NCI-H2081 treated with DMSO at 0.1 percent for 48 hours (cell line): Measurements from ENCODE around the gene UMODL1.

Source experiments
- DNase-seq: peaks from one replicate; lab custom pipeline; 2025; lab: John Stamatoyannopoulos, UW

Gene UMODL1

DNA sequence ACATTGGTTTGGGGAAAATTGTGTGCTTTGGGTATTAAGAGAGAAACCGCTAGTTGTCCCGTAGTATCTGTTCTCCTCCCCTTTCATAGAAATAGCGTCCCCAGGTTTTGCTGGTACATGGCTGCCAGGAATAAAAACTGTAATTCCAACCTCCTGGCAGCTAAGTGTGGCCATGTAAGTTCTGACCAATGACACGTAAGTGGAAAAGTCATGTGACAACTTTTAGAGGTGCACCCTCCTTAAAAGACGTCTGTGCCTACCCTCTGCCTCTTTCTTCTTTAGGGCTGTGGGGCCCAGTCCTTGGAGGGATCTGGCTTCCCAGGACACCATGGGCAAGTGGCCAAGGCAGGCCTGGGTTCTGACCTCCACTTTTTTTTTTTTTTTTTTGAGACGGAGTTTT lies 59.3 kb downstream of the UMODL1 start:
- DNase-seq, result no peak

DNA sequence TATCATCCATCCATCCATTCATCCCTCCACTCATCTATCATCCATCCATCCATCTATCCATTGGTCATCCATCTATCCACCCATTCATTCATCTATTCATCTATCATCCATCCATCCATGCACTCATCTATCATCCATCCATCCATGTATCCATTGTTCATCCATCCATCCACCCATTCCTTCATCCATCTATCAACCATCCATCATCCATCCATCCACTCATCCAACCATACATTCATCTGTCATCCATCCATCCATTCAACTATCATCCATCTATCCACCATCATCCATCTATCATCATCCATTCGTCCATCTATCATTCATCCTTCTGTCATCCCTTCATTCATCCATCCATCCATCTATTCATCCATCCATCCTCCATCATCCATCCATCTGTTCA lies 61.1 kb downstream of the UMODL1 start:
- DNase-seq, result no peak

DNA sequence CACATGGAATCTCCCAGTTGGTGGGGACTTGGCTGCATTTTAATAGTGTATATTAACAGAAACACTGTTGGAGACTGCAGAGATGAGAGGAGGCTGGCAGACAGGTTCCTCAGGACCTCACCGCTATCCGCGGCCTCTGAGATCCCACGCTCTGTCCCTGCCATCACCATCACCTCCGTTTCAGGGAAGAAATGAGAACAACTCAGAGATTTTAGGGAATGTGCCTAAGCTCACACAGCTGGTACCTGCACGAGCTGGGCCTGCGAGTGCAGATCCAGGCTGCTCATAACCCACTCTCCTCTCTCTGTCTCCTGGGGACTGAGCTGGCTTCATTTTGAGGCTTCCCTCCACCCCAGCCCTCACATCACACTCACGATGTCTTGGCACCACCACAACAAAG lies 62.0 kb downstream of the UMODL1 start:
- DNase-seq, result no peak

DNA sequence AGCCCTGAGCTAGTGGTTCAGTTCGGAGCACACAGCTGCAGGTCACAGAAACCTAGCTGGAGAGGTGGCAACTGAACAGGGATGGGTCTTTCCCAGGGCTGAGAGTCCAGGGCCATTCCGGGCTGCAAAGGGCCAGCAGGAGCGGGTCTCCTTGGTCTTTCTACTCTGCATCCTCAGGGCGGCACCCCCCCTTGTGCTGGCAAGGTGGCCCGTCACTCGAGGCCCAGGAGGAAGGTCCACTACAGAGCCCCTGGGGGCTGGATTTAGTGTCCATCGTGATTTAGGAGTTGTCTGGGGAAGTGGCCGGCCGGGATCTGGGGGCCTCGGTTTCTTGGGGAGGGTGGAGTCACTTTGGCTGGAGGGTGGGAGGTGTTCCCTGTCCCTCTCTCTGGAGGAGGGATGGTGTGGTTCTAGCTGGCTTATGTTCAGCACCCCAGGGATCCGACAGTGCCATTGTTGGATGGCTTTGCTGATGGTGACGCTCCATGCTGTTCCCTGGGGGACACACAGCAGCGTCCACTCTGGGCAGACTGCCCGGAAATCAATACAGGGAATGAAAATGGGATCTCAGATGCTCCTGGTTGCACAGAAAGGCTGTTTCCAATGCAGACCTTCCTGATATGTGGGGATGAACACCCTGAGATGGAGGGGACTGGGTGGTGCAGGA lies 64.4 kb downstream of the UMODL1 start:
- no peak for DNase-seq

DNA sequence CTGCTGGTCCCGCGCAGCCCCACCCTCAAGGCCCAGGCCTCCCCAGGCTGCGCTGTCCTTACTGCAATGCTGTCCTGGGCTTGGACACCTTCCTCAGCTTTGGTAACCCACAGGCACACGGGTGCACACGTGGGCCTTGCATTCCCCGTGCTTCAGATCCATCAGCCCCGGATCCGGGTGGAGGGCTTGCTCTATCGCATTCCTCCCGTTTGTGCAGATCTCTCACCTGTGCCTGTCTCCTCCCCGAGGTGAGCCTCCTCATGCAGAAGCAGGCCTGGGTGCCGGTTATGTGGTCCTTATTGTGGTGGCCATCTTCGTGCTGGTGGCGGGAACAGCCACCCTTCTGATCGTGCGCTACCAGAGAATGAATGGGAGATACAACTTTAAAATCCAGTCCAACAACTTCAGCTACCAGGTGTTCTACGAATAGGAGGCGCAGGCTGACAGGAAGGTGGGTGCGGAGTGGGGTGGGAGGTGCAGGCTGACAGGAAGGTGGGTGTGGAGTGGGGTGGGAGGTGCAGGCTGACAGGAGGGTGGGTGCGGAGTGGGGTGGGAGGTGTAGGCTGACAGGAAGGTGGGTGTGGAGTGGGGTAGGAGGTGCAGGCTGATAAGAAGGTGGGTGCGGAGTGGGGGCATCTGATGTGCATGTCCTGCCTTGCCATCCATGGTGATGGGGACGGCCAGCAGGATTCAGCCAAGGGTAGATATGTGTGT lies 66.2 kb downstream of the UMODL1 start:
- DNase-seq, result no peak

DNA sequence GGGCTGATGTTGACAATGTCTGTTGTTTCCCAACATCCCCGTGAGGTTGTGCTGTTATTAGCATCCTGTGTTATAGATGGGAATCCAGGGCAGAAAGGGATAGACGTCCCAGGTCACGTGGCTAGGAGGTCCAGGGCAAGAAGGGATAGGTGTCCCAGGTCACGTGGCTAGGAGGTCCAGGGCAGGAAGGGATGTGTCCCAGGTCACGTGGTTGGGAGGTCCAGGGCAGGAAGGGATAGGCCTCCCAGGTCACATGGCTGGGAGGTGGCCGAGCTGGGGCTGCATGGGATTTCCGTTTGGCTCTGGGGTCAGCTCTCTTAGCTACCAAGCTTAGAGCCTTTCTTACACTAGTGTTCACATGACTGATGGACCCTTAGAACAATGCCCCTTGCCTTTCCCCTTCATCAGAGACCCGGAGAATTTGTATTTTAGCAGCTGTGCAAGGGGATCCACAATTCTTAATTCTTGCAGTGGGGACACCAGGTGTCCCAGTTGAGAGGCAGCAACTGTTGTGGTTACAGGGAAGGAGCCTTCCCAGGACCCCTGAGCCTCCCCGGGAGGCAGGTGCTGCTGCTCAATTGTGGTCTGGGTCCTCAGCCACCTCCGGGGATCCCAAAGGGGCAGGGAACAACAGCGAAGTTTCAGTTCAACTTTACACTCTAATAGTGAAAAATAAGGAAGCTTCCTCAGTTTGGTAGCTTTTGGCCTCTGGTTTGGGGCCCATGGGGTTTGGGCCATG lies 69.2 kb downstream of the UMODL1 start:
- no peak for DNase-seq

DNA sequence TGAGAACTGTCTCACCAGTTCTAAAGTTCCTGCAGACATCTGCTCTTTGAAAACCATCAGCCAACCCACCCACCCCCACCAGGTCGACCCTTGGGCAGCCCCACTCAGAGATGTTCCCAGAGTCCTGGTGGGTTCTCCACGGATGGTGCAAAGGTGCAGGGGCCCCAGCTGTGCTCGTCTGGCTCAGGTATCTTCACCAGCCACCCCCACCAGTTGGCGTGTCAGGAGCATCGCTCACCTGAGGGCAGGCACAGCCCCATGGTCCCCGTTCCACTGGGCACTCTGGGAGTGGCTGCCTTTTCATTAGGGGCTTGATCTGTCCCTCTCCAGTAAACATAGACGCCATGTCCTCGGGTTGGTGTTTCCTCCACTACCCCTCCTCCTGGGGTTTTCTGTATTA lies 70.5 kb downstream of the UMODL1 start:
- DNase-seq, result no peak

DNA sequence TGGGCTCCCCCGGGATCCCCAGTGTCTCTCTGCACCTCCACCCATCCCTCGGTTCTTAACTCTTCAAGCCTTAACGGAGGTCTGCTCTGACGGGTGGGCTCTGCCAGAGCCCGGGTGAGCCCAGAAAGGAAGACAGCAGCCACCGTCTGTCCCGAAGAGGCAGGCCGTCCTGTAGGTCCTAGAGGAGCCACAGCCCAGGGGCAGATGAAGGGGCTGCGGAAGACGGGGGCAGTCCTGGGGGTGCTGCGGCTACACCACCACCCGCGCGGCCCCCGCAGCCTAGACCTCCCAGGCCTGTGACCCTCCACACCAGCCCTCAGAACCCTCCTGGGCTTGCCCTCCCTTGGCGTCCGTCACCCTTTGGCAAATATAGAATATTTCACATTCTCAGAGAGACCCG lies 71.0 kb downstream of the UMODL1 start:
- DNase-seq, result no peak

DNA sequence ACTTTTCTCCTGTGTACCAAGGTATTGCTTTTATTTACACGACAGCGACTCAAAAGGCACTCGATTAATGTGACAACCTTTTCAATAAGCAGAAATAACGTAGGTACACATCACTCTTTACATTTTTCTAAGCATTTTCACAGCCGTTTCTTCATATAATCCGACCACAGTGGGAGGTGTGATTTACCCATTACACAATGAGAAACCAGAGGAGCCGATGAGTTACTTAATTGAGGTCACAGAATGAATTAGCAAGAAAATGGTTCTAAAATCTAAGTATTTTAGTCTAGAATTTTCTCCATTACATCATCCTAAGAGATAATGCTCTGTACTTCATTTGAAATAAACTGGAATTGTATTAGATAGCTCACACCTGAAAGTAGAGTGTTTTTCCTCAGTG lies 71.5 kb downstream of the UMODL1 start:
- DNase-seq, result no peak

DNA sequence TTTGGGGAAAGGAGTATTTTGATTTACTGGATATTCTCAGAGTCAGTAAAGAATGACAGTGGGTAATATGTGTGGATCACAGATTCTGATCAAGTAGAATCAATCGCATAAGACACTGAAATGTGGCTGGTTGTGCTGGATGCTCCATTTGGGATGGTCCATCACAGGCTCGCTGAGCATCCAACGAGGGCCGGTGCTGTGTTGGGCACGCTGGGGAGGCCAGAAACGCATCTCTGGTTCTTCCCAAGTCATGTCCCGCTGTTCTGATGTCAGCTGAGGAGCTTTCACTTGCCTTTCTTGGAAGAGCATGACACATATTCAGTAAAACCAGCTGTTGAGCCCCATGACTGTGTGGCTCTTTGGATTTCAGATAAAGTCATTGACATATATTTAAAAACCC lies 72.0 kb downstream of the UMODL1 start:
- no peak for DNase-seq

DNA sequence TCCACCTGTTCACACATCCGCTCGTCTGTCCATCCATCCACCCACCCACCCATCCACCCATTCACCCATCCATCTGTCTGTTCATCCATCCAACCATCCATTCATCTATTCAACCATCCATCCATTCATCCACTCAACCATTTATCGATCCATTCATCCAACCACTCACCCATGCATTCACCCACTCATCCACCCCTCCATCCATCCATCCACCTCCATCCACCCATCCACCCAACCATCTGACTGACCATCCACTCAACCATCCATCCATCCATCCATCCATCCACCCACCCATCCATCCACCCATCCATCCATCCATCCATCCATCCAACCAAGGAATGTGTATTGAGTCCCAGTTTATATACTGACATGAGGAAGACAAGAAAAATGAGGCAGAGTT lies 73.1 kb downstream of the UMODL1 start:
- no peak for DNase-seq

DNA sequence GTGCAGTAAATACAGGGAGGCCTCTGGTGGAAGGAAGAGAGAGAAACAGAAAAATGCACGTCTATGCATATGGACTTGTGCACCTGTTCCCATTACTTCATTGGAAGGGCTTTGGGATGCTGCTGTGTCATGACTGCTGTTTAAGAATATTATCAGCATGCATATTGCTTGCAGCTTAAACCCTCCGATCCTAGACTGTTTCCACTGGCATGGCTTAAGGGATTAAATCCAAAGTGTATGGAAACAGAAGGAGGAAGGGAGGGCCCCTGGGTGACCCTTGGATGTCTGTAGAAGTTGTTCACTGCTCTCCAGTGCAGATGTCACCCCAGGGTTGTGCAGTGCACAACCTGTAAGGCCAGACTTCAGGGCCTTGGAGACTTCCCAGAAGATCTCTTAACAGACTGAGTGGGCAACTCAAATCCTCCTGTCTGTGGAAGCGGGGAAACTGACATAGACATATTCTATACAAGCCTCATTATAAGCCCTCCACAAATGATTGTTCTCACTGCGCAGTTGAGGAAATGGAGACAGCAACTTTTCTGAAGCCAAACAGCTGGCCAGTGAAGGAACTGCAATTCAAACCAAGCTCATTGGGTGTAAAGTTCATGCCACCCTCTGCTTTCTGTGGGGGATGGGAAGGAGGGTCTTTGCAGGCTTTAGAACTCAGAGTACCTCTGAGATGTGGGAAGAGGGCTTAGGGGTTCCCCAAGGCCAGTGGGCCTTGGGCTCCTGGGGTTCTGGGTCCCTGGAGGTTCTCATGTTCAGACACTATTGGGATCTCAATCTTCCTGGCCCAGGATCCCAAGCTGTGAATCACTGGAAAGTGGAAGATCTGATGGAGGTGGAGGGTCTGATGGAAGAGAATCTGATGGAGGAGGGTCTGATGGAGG lies 73.8 kb downstream of the UMODL1 start:
- DNase-seq, result no peak

DNA sequence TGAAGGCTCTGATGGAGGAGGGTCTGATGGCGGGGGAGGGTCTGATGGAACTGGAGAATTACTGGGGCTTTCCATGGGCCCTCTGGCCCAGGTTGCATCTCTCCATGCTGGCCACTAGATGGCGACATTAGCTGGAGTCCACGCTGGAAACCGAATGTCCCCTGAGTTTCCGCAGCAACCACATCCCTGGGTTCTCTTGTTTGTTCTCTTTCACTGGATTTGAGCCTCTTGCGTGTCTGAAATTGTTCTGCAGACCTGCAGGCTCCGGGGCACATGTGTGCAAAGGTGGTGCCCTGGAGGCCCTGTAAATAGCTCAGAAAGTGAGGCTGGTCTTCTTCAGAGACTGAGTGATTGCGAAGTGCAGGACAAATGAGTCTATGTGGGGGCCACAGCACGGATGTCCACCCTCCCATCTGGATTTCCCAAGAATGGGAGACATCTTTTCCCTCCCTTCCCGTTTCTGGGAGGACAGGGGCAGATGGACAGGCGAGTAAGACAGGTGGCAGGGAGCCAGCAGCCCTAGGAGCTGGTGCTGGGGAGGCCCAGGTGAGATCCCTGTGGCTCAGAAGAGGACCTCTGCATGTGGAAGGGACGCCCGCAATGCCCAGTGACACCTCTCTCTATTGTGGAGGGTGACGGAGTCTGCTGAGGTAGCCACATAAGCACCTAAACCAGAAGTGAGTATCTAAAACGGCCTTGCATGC lies 74.6 kb downstream of the UMODL1 start:
- no peak for DNase-seq

DNA sequence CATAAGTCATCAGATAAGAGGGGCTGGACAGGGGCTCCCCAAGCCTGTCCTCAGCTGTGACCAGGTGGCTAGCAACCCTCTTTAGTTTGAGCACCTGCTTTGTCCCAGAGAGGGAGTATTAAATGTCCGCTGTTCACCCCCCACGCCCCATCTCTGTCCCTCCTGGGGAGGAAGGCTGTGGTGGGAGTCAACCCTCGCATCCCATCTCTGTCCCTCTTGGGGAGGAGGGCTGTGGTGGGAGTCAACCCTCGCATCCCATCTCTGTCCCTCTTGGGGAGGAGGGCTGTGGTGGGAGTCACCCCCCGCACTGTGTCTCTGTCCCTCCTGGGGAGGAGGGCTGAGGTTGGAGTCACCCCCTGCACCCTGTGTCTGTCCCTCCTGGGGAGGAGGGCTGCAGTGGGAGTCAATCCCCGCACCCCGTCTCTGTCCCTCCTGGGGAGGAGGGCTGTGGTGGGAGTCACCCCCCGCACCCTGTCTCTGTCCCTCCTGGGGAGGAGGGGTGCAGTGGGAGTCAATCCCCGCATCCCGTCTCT lies 75.2 kb downstream of the UMODL1 start:
- no peak for DNase-seq

DNA sequence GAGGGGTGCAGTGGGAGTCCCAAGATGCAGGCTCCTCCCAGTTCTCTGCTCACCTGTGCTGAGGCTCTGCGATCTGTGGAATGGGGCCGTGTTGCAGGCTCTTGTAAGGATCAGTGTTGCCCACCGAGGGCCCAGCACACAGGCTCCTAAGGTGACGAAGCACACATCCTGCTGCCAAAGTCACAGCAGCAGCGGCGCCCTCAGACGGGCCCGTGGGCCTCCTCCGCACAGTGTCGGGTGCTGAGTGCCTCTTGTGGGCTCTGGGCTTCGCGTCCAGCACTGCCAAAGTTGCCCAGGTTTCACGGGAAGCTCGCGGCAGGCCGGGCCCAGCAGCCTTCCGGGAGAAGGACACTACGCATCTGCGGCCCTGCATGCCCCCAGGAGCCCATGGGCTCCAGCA lies 75.7 kb downstream of the UMODL1 start:
- no peak for DNase-seq

DNA sequence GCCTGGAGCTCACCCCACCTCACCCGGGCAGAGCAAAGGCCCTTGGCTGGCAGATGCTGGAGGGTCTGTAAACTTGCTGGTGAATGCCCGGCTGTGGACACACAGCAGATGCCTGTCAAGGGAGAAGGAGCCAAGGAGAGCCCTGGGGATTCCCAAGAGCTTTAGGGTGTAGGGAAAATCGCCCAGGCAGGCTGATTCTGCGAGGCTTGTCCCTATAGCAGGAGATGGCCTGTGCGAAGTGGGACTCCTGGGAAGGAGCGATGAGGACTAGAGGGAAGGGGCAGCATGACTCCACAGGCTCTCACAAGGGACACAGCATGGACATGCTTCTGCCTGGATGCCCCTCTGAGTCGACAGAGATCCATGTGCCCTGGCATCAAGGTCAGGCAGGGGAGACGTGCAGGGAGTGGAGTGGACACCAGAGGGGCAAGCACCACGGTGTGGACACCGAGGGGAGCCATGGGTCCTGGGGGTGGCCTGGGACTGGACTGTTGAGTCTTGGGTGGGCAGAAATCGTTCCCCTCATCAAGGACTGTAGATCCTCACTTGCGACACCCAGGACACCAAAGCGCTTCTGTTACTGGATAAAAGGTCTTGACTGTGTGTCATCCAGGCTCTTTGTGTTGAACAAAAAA lies 76.4 kb downstream of the UMODL1 start:
- DNase-seq, result no peak

DNA sequence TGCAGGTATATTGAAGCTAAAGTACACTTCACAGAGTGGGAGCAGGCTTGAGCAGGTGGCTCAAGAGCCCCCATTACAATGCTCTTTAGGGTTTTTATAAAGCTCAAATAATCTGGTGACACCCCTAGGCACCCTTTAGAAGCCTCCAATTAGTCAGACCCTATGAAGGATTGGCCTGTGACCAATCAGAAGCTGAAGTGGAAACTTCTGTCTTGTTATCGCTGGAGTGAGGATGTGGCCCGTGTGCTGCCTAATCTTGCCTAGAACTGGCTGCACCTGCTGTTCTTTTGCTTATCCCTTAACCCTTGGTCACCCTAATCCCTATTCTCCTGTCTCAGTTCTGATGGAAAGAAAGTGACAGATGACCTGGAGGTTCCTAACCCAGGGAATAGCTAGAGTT lies 77.0 kb downstream of the UMODL1 start:
- no peak for DNase-seq

DNA sequence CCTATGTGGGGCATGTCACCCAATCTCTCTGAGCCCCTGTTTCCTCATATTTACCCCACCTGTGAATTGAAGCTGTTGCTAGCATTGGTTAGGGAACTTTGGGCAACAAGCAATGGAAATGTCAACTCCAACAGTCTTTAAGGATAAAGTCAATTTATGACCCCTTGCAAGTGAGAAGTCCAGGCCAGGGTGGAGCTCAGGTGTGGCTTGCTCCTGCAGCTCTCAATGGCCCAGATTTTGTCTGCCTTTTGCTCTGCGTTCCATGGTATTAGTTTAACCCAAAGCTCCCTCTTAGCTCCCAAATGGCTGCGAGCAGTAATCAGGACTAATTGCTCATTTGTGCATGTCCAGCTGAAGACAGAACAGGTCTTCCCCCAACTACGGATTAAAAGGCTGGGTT lies 77.5 kb downstream of the UMODL1 start:
- DNase-seq, result no peak

DNA sequence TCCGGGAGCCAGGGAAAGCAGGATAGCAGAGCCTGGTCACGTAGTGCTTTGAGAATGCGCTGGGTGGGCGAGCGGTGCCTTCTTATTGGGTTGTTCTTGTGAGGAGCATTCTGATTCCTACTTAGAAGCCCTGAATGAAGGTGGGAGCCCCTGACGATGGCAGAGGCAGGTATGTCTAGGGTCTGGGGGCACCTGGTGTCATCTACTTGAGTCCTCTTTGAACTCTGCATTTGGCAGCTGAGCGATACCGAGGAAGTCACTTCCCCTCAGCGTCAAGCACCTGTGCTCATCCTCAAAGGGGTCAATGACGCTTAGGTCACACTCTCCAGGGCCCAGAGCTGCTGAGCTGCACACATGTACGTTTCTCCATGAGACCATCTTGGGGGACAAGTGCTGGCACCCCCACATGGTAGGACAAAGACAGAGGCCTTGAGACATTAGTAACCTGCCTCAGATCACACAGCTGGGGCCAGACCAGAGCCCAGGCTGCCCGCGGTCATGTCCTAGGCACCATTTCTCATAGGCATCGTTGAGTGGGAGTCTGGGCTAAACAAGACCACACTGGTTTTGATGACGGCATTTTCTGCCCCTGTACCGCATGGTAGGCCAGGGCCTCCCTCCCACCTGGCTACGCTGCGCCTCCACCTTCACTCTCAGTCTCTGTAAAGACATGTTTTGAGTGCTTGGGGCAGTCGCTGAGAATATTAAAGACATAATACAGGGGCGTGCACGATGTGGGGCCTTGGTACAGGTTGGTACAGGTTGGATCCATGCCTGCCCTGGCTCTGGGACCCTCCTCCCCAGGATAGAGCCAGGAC lies 78.7 kb downstream of the UMODL1 start:
- no peak for DNase-seq

DNA sequence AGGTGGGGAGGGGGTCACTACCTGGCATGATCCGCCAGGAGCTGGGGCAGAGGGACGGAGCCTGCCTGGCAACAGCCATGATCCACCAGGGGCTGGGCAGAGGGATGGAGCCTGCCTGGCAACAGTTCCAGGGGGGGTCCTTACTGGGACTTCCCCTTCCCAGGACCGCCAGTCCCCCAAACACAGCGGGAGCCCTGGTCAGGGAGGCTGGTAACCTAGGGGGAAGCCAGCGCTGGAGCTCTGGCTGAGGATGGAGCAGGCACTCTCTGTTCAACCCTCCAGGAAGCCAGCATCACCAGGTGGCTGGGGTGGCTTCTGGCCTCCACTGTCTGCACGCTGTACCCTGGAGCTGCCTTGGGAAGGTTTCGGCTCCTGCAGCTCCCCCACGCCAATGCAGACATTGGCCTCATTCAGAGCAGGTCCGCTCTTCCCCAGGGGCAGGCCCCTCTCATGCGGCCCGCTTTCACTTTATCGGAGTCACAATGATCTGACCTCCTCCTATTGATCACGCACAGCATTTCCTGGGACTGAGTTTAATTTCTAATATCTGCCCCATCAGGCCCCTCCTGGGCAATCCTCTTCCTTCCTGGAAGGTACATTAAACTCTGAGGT lies 79.5 kb downstream of the UMODL1 start:
- no peak for DNase-seq
